GM19468 (cell line): ENCODE measurements around the gene FADD.
"Not testable (repeated sequence)": the region's sequence is repeated elsewhere in the genome, so short reads cannot be mapped to it uniquely, and the experiment has no call there.

Experiments
- ATAC-seq: cut with Tn5 transposase; IDR thresholded peaks from one replicate; pipeline ENCODE4 v1.9.1; 2021; ENCODE audit warnings: mild to moderate bottlenecking, moderate library complexity, moderate number of reproducible peaks; ENCODE audit not compliant: unreplicated experiment; ENCODE audit errors: extremely low read depth

Gene FADD

GRCh38 chr11:70201882-70202861, 924 bp upstream of the FADD start:
- no peak for ATAC-seq

GRCh38 chr11:70203751-70204465, 812 bp downstream of the FADD start:
- ATAC-seq = no peak

- no peak for ATAC-seq
Observed at GRCh38 chr11:70204466-70204799, 1.3 kb downstream of the FADD start.

GRCh38 chr11:70205049-70205725, 2.1 kb downstream of the FADD start:
- ATAC-seq = no peak

GRCh38 chr11:70205766-70206165, 2.7 kb downstream of the FADD start:
- ATAC-seq = no peak

GRCh38 chr11:70206226-70206981, 3.3 kb downstream of the FADD start:
- ATAC-seq = no peak

GRCh38 chr11:70206982-70207376, 3.9 kb downstream of the FADD start:
- ATAC-seq = no peak

- no peak for ATAC-seq
Observed at GRCh38 chr11:70207531-70208131, 4.5 kb downstream of the FADD start.

- ATAC-seq = no peak
Observed at GRCh38 chr11:70209391-70209912, 6.4 kb downstream of the FADD start.

- ATAC-seq = no peak
Observed at GRCh38 chr11:70210051-70210501, 7.0 kb downstream of the FADD start.

- no peak for ATAC-seq
Observed at GRCh38 chr11:70210530-70210929, 7.4 kb downstream of the FADD start.

GRCh38 chr11:70212227-70212811, 9.2 kb downstream of the FADD start:
- ATAC-seq = no peak

GRCh38 chr11:70217388-70217787, 14.3 kb downstream of the FADD start:
- ATAC-seq = not testable (repeated sequence)

GRCh38 chr11:70218076-70218475, 15.0 kb downstream of the FADD start:
- ATAC-seq = not testable (repeated sequence)

GRCh38 chr11:70220136-70220535, 17.0 kb downstream of the FADD start:
- ATAC-seq = no peak

GRCh38 chr11:70220920-70221319, 17.8 kb downstream of the FADD start:
- no peak for ATAC-seq

GRCh38 chr11:70225681-70226177, 22.6 kb downstream of the FADD start:
- ATAC-seq = no peak

- ATAC-seq = no peak
Observed at GRCh38 chr11:70226183-70226582, 23.1 kb downstream of the FADD start.

GRCh38 chr11:70226967-70227366, 23.9 kb downstream of the FADD start:
- no peak for ATAC-seq
